Measurements from ENCODE around the gene REM2.

DNA sequence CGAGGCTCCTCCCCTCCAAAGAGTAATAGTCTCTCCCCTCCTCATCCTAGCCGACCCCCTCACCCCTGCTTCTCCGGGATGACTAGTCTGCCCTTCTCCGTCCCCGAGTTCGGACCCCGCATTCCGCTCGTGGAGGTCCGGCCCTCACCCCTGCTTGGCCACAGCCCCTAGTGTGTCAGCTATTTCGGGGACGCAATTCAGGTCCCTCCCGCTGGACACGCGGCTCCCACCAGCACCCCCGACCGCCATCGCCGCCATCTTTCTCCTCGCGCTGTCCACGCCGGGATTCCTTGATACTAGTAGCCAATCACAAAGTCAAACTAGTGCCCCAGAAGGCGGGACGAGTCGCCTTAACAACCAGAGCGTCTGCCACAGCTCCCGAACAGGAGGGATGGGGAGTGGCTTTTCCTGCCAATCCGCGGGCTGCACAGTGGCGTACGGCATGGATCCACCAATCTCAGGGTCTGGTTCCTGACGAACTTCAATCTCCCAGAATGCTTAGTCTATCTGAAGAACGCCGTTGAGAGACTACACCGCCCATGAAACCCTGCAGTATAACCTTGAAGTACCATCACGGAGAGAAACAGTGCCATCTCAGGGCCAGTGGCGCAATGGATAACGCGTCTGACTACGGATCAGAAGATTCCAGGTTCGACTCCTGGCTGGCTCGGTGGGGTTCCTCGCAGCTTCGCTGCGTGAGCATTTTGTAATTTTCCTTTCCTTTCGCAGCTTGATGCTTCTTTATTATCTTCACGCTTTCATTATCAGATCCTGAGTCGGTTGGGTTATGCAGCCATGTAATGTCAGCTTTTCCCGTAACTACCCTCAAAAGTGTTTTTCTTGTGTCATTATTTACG is 46.3 kb downstream of the REM2 start, which contains the start of gene PRMT5:
- TF ChIP-seq, protein P1, sequence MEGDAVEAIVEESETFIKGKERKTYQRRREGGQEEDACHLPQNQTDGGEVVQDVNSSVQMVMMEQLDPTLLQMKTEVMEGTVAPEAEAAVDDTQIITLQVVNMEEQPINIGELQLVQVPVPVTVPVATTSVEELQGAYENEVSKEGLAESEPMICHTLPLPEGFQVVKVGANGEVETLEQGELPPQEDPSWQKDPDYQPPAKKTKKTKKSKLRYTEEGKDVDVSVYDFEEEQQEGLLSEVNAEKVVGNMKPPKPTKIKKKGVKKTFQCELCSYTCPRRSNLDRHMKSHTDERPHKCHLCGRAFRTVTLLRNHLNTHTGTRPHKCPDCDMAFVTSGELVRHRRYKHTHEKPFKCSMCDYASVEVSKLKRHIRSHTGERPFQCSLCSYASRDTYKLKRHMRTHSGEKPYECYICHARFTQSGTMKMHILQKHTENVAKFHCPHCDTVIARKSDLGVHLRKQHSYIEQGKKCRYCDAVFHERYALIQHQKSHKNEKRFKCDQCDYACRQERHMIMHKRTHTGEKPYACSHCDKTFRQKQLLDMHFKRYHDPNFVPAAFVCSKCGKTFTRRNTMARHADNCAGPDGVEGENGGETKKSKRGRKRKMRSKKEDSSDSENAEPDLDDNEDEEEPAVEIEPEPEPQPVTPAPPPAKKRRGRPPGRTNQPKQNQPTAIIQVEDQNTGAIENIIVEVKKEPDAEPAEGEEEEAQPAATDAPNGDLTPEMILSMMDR (IDR thresholded peaks at IDR 0.05; ENCODE audit: low read depth, low read length, poor library complexity, severe bottlenecking) = no peak
- no peak for TF ChIP-seq EZH2phosphoT487 (IDR thresholded peaks at IDR 0.05; ENCODE audit: borderline replicate concordance, low read length)

All from DOHH2 (cell line).